ENCODE results near the gene E2F3. TPM values are rescaled to one million over a fixed set of nuclear protein-coding genes. Genes with fewer than 3 reads are reported as not detected.
"Not testable (repeated sequence)": the region's sequence is repeated elsewhere in the genome, so short reads cannot be mapped to it uniquely, and the experiment has no call there.

E2F3 gene
- total RNA-seq, 1 experiment from 2014 or later = 15.4 TPM

DNA sequence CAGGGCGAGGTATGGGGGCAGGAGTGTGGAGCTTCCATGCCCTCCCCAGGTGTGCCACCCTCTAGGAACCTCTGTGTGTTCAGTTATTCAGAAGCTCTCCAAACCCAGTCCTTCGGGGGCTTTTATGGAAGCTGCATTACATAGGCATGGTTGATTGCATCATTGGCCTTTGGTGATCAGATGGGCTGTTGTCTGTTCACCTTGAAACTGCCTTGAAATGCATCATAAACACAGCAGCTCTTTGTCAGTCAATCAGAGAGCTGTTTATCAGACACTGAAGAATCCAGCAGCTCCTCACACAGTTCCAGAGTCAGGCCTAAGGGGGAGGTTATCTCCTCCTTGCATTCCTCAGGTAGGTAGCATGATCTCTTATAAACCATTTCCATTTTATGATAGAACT, 62.4 kb downstream of the E2F3 start:
- Histone ChIP-seq H3K4me3 (ENCODE audit: low read depth, low read length) (no peak overlapping the region), H3K4me1 (no peaks in the 10 kb centered on the region), H3K36me3 (ENCODE audit: control insufficient read depth, insufficient read depth, low read length) (no peaks in the 10 kb centered on the region), H3K27me3 (replicated peaks; ENCODE audit: control insufficient read depth, insufficient read depth, low read length) (no peaks in the 10 kb centered on the region), H3K9me3 (no peaks in the 10 kb centered on the region)
- DNase-seq = no peak
- ChIA-PET CTCF (no interaction called here), POLR2A (no interaction called here)
- no peak overlapping the region for H3K4me3 Mint-ChIP-seq (ENCODE audit: unreplicated experiment)
- no peak overlapping the region for H3K27ac Mint-ChIP-seq (ENCODE audit: unreplicated experiment)
- no TSS peak for BruUV-seq (replicated peaks)
- H3K27me3 Mint-ChIP-seq (ENCODE audit: insufficient read depth, unreplicated experiment) = no peaks in the 10 kb centered on the region
- TF ChIP-seq, protein P1, sequence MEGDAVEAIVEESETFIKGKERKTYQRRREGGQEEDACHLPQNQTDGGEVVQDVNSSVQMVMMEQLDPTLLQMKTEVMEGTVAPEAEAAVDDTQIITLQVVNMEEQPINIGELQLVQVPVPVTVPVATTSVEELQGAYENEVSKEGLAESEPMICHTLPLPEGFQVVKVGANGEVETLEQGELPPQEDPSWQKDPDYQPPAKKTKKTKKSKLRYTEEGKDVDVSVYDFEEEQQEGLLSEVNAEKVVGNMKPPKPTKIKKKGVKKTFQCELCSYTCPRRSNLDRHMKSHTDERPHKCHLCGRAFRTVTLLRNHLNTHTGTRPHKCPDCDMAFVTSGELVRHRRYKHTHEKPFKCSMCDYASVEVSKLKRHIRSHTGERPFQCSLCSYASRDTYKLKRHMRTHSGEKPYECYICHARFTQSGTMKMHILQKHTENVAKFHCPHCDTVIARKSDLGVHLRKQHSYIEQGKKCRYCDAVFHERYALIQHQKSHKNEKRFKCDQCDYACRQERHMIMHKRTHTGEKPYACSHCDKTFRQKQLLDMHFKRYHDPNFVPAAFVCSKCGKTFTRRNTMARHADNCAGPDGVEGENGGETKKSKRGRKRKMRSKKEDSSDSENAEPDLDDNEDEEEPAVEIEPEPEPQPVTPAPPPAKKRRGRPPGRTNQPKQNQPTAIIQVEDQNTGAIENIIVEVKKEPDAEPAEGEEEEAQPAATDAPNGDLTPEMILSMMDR (IDR thresholded peaks at IDR 0.05; ENCODE audit: insufficient read depth in 1 of 2, low read depth in 1 of 2, low read length in 1 of 2, severe bottlenecking in 1 of 2, unreplicated experiment in 1 of 2) = no peak
- H3K9me3 Mint-ChIP-seq (ENCODE audit: unreplicated experiment) = peaks cover 6% of the 10 kb centered on the region
- peaks cover 32% of the 10 kb centered on the region for H3K36me3 Mint-ChIP-seq (ENCODE audit: insufficient read depth, unreplicated experiment)
- intact Hi-C loops (cut with micrococcal nuclease; ENCODE audit: unreplicated experiment) = no loop called here
- H3K4me1 Mint-ChIP-seq (ENCODE audit: low read depth, unreplicated experiment) = no peaks in the 10 kb centered on the region

DNA sequence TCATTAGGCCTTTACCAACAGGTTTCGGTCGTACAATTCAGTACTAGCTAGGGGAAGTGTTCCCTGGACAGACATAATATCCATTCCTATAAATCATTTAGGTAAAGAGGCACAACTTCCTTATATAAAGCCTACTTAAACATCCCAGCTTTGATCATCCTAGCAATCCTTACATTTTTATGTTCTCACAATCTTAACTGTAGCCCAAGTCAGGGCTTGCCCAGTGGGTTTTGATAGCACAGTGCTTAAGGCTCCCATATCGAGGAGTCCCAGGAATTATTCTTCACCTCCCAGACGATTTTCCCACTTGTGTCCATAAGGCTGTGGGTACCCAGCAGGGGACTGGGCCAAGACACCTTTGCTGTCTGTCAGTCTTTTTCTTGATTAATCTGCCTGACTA, 63.2 kb downstream of the E2F3 start:
- BruUV-seq (replicated peaks) = no TSS peak
- Mint-ChIP-seq H3K4me3 (ENCODE audit: unreplicated experiment) (no peak overlapping the region), H3K4me1 (ENCODE audit: low read depth, unreplicated experiment) (no peaks in the 10 kb centered on the region), H3K27ac (ENCODE audit: unreplicated experiment) (no peak overlapping the region), H3K27me3 (ENCODE audit: insufficient read depth, unreplicated experiment) (no peaks in the 10 kb centered on the region), H3K9me3 (ENCODE audit: unreplicated experiment) (peaks cover 5% of the 10 kb centered on the region), H3K36me3 (ENCODE audit: insufficient read depth, unreplicated experiment) (peaks cover 32% of the 10 kb centered on the region)
- intact Hi-C loops (cut with micrococcal nuclease; ENCODE audit: unreplicated experiment) = no loop called here
- H3K36me3 ChIP-seq (ENCODE audit: control insufficient read depth, insufficient read depth, low read length) = no peaks in the 10 kb centered on the region
- TF ChIP-seq, protein P1 (IDR thresholded peaks at IDR 0.05; ENCODE audit: insufficient read depth in 1 of 2, low read depth in 1 of 2, low read length in 1 of 2, severe bottlenecking in 1 of 2, unreplicated experiment in 1 of 2) = no peak
- H3K9me3 ChIP-seq = no peaks in the 10 kb centered on the region
- H3K4me3 ChIP-seq (ENCODE audit: low read depth, low read length) = no peak overlapping the region
- H3K27me3 ChIP-seq (replicated peaks; ENCODE audit: control insufficient read depth, insufficient read depth, low read length) = no peaks in the 10 kb centered on the region
- ChIA-PET POLR2A (no interaction called here), CTCF (no interaction called here)
- H3K4me1 ChIP-seq = no peaks in the 10 kb centered on the region
- no peak for DNase-seq

DNA sequence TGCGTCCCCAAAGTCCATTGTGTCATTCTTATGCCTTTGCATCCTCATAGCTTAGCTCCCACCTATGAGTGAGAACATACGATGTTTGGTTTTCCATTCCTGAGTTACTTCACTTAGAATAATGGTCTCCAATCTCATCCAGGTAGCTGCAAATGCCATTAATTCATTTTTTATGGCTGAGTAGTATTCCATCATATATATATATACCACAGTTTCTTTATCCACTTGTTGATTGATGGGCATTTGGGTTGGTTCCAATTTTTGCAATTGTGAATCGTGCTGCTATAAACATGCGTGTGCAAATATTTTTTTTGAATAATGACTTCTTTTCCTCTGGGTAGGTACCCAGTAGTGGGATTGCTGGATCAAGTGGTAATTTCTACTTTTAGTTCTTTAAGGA, 63.9 kb downstream of the E2F3 start:
- DNase-seq; BruUV-seq (replicated peaks); intact Hi-C loops (cut with micrococcal nuclease; ENCODE audit: unreplicated experiment); H3K27me3 ChIP-seq (replicated peaks; ENCODE audit: control insufficient read depth, insufficient read depth, low read length); CTCF ChIA-PET; POLR2A ChIA-PET; H3K4me3 ChIP-seq (ENCODE audit: low read depth, low read length); H3K27ac Mint-ChIP-seq (ENCODE audit: unreplicated experiment); H3K27me3 Mint-ChIP-seq (ENCODE audit: insufficient read depth, unreplicated experiment); H3K36me3 ChIP-seq (ENCODE audit: control insufficient read depth, insufficient read depth, low read length); H3K4me3 Mint-ChIP-seq (ENCODE audit: unreplicated experiment); H3K4me1 Mint-ChIP-seq (ENCODE audit: low read depth, unreplicated experiment); H3K4me1 ChIP-seq; H3K9me3 ChIP-seq; H3K9me3 Mint-ChIP-seq (ENCODE audit: unreplicated experiment): not testable (repeated sequence)
- peaks cover 25% of the 10 kb centered on the region for H3K36me3 Mint-ChIP-seq (ENCODE audit: insufficient read depth, unreplicated experiment)

DNA sequence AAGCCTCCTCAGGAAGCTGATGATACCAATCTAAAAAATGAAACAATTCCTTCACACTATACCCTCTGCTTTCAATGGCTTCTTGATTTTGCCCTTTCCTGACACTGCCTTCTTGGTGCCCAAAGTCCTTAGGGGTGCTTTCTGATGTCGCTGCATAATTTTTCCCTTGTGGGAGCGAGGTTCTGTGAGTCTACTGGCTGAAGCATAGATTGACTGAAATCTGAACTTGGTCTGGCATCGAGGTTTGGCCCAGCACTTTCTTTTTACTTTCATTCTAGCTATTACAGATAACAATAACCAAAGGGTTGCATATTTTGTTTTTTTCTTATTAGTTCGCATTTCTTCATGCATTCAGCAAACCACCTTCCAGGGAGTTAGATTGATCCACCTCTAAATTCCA, 65.8 kb downstream of the E2F3 start:
- CTCF ChIA-PET = no interaction called here

More for the DNA sequence above, 65.8 kb downstream of the E2F3 start:
- H3K27me3 Mint-ChIP-seq (ENCODE audit: insufficient read depth, unreplicated experiment) = no peaks in the 10 kb centered on the region
- intact Hi-C loops (cut with micrococcal nuclease; ENCODE audit: unreplicated experiment) = no loop called here
- H3K9me3 Mint-ChIP-seq (ENCODE audit: unreplicated experiment) = no peaks in the 10 kb centered on the region
- Histone ChIP-seq H3K9me3 (no peaks in the 10 kb centered on the region), H3K36me3 (ENCODE audit: control insufficient read depth, insufficient read depth, low read length) (no peaks in the 10 kb centered on the region), H3K27me3 (replicated peaks; ENCODE audit: control insufficient read depth, insufficient read depth, low read length) (no peaks in the 10 kb centered on the region), H3K4me1 (no peaks in the 10 kb centered on the region), H3K4me3 (ENCODE audit: low read depth, low read length) (no peak overlapping the region)
- no TSS peak for BruUV-seq (replicated peaks)
- no peak overlapping the region for H3K27ac Mint-ChIP-seq (ENCODE audit: unreplicated experiment)
- no peaks in the 10 kb centered on the region for H3K4me1 Mint-ChIP-seq (ENCODE audit: low read depth, unreplicated experiment)
- no peak overlapping the region for H3K4me3 Mint-ChIP-seq (ENCODE audit: unreplicated experiment)
- TF ChIP-seq, protein P1 (IDR thresholded peaks at IDR 0.05; ENCODE audit: insufficient read depth in 1 of 2, low read depth in 1 of 2, low read length in 1 of 2, severe bottlenecking in 1 of 2, unreplicated experiment in 1 of 2) = no peak
- DNase-seq = no peak
- peaks cover 25% of the 10 kb centered on the region for H3K36me3 Mint-ChIP-seq (ENCODE audit: insufficient read depth, unreplicated experiment)
- POLR2A ChIA-PET = no interaction called here

Measured in Caco-2 (cell line).